ENCODE data around the gene CD300LB.

DNA sequence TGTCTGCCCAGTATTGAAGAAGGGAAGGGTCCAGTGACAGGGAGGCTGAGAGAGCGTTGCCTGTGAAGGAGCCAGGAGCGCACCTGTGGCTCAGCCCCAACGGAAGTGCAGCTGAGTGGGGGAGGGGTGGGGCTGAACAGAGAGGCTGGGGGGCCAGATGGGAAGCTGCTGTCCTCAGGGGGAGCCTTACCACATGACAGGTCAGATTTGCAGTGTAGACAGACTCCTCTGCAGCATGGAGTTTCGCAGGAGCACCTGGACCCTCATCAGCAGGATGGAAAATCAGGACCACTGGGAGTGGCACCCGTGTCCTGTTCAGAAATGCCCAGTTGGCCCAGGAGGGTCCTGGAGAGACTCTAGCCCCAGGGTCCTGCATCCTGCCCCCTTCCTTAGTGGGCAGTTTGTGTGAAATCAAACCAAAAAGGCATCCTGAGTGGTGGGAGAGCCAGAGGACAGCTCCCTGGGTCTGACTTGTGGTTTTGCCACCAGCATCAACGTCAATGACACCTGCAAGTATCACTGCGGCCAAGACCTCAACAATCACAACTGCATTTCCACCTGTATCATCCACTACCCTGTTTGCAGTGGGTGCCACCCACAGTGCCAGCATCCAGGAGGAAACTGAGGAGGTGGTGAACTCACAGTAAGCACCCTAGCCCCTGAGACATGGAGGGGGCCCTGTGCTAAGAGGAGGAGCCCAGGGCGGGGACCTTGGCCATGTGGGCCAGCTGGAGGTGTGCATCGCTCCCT, 57.1 kb downstream of the CD300LB start:
- TF ChIP-seq CTCF (conservative IDR thresholded peaks at IDR 0.05; ENCODE audit: low read length) (no peak), EZH2phosphoT487 (IDR thresholded peaks at IDR 0.05; ENCODE audit: borderline replicate concordance, low read depth, low read length) (no peak)

Measured in OCI-LY7 (cell line).